GM08714 (cell line): Measurements from ENCODE around the gene LCTL.
"Not testable (repeated sequence)": the region's sequence is repeated elsewhere in the genome, so short reads cannot be mapped to it uniquely, and the experiment has no call there.

Experiments used
- H3K4me3 ChIP-seq: fragments of 200-500 bp; sonication (Bioruptor generic); 2 replicates; pipeline ENCODE4 v1.5.1; 2014; ENCODE audit warnings: mild to moderate bottlenecking, low read length, inconsistent platforms
- ZNF274 ChIP-seq: IDR thresholded peaks from 2 replicates; pipeline ENCODE4 v1.6.1; 2012; ENCODE audit warnings: mild to moderate bottlenecking, low read depth, low read length

Gene LCTL

DNA sequence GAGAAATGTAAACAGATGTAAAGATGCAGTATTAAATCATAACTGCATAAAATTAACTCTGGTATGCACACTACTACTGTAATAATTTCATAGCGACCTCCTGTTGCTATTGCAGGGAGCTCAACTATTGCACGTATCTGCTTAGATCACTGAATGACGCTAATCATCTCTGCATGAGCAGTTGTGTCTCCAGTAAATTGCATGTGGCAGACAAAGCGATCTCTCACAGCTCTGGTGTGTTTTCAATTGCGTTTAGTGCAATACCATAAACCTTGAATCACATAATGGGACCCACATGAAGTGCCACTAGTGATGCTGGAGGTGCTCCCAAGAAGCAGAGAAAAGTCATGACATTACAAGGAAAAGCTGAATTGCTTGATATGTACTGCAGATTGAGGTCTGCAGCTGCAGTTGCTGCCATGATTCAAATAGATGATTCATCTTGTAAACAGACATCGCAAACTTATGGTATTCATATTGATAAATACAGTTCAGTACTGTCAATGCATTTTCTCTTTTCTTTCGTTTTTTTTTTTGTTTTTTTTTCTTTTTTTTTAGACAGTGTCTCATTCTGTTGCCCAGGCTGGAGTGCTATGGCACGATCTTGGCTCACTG, 30.2 kb upstream of the LCTL start:
- H3K4me3 ChIP-seq: no peak overlapping the region
- no peak for TF ChIP-seq ZNF274

DNA sequence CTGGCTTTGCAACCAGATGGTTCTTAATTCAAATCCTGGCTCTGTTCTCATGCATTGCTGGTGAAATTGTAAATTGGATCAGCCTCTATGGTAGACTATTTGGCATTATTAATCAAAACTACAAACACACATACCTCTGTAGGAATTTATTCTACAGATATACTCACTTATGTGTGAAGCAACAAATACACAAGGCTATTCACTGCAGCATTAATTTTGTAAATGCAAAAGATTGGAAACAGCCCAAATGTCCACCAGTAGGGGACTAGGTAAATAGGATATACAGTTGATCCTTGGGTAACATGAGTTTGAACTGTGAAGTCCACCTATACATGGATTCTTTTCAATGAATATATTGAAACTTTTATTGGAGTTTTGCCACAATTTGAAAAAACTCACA, 29.5 kb upstream of the LCTL start:
- TF ChIP-seq ZNF274: no peak

DNA sequence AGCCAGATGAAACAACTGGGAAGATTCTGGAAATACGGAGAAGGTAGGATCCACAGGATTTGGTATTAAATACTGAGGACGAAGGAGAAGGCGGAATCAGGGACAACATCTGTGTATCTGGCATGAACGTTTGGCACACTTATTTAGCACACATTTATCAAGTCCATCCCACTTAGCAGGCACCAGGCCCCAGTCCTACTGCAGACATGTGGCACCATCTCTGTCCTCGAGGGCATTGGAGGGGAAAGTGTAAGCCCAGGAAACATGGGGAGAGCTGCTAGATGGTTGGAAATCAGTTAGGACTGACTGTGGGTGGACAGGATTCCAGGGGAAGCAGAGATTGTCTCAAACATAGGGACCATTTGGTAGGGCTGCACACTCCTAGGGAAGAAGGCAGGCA, 29.0 kb upstream of the LCTL start:
- TF ChIP-seq ZNF274: no peak
- H3K4me3 ChIP-seq: no peak overlapping the region

More for the DNA sequence above, 29.5 kb upstream of the LCTL start:
- H3K4me3 ChIP-seq: no peak overlapping the region

DNA sequence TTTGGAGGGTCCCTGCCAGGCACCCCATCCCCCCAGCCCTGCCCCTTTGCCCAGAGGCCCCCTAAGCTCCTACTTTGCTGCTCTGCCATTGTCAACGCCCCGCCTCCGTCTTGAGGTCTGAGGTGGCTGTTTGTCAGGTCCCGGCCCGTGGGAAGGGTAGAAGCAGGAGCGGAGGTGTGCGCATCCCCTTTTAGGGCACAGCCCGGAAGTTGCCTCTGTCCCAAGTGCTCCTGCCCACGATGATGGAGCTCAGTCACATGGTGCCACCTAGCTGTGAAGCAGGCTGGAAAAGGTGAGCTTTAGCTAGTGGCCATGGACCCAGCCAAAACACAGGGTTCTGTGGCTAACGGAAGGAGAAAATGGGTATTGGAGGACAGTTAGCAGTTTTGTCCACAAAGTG, 28.5 kb upstream of the LCTL start:
- TF ChIP-seq ZNF274: no peak
- no peak overlapping the region for H3K4me3 ChIP-seq

DNA sequence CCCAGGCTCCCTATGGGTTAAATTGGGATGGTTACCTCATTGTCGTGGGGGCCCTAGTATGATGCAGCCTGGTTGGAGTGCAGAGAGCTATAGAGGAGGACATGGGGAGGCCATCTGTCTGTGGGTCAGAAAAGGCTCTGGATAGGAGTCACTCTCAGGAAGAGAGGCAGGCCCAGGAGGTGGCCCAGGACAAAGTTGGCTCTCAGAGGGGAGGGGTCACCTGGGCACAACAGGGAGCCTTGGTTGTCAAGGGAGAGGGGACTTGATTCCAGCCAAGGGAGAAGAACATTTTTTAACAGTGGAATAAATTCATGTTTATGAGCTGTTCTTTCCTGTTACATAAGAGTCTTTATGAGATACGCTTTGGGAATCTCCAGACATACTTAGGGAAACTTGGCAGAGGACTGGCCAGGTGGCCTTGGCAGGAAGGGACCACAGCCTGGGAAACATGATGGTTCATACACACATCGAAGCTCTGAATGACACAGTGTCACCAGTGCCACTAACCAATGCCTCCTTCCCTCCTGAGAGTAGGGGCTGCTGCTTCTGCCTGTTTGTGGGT, 27.5 kb upstream of the LCTL start:
- TF ChIP-seq ZNF274: no peak
- H3K4me3 ChIP-seq: no peak overlapping the region

DNA sequence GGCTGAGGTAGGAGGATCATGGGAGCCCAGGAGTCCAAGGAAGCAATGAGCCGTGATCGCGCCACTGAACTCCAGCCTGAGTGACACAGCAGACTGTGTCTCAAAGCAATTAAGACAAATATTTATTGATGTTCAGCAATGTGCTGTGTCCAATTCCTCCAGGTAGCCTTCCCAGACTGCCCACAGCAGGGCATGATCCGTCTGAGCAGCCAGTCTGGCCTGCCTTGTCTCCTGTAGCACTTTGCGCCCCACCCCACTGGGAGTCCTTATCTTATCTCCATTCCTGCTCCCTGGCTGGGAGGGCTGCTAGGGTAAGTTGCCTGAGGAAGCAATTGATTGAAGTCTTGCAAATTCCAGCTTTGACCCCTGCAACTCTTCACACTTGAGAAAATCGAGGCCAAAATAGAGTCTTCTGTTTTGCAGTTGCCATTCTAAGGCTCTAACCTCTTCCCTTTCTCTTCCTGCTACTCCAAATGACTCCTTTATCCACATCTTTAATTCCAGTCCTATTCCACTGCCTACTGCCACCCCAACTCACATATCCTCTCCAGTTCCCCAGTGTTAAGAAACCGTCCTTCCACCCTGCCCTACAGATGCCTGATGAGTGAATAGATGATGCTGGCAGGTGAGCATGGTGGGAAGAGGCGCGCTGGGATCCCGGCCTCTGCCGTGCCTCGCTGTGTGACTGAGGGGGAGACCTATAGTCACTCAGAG, 26.9 kb upstream of the LCTL start:
- TF ChIP-seq ZNF274: no peak
- no peak overlapping the region for H3K4me3 ChIP-seq

DNA sequence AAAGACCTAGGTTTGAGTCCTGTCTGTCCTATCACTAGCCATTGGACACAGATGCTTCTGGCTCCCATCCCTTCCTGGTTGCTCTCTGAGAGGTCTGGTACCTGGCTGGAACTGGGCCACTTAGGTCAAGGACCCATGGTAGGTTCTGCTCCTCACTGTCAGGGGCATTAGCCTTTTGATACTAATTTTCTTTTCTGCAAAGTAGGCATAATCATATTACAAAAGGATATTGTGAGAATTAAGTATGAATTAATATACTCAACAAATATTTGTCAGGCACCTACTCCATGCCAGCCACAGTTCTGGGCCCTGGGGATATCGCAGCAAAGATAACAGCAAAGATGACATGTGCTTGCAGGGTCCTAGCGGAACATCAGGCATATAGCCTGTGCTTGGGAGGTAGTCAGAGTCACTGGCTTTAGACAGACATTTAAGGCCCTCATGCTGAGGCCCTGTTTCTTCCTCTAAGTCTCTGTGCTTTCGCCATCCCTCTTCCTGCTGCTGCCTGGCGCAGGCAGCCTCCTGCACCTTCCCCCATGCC, 25.6 kb upstream of the LCTL start:
- no peak overlapping the region for H3K4me3 ChIP-seq
- no peak for TF ChIP-seq ZNF274

DNA sequence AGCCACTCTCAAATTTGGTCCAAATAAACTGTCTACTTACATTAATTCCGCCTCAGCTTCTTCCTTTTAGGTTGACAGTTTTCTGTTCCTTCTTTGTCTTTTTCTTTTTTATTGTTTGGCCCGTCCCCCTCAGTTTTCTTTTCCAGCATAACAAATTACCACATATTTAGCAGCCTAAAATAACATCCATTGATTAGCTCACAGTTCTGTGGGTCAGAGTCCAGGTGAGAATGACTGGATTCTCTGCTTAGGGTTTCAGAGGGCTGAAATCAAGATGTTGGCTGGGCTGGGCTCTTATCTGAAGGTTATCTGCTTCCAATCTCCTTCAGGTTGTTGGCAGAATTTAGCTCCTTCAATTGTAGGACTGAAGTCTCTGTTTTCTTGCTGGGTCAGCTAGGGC, 24.6 kb upstream of the LCTL start:
- H3K4me3 ChIP-seq: no peak overlapping the region
- TF ChIP-seq ZNF274: no peak

DNA sequence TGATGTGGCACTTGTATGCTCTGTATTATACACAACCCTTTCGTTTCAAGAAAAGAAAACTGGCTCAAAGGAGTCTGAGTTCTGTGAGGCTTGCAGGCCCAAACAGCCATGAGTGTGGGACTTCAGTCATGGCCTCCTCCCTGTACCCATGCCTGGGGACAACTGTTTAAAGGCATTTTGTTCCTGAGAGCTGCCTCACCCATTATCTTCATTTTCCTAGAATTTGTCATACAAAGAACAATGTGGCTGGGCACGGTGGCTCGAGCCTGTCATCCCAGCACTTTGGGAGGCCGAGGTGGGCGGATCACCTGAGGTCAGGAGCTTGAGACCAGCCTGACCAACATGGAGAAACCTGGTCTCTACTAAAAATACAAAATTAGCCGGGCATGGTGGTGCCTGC, 23.6 kb upstream of the LCTL start:
- not testable (repeated sequence) for H3K4me3 ChIP-seq

DNA sequence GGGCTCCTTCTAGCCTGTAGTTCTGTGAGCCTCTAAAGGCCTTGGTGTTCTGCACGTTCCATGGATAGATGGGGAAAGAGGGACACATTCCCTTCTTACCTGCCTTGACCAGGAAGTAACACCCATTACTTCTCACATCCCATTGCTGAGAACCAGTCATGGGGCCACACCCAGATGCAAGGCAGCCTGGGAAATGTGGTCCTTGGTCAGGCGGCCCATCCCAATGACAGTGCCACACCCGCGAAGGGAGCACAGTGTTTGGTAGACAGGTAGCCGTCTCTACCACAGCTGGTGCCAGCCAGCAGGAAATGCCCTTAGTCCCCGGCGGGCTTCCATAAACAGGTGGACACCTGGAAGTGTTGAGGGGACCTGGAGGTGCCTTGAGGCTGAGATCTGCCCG, 23.2 kb upstream of the LCTL start:
- no peak overlapping the region for H3K4me3 ChIP-seq
- TF ChIP-seq ZNF274: no peak

DNA sequence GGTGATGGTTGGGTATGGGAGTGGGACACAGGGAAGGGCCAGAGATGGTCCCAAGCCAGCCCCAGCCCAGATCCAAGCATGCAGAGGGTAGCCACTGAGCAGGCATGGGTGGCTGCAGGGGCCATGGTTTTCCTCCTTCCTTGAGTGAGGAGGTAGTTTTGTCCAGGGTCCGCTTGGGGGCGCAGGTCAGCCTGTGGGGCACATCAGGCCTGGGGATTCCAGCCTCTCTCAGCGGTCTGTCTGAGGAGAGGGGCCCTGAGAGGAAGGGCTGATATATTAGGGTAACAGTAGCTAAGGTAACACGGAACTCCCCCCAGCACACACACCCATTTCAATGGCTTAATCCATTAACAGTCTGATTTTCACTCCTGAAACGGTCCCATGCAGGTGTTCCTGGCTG, 22.7 kb upstream of the LCTL start:
- no peak for TF ChIP-seq ZNF274
- no peak overlapping the region for H3K4me3 ChIP-seq

DNA sequence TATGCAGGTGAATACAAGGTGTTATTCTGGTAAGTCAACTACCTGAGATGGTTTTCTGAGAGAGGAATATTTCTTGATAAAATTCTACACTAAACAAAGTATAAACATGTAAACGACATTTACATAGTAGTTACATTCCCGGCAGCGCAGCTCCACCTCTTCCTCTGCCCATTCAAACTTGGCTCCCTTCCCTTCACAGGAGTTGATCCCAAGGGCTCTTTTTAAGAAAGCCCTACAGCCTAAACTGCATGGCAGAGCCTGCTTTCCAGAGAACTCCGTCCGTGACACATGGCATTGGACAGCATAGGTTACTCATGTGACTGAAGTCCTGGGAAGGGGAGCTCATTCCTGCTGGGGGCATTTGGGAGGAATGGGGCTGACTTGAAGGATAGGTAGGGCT, 22.0 kb upstream of the LCTL start:
- no peak for TF ChIP-seq ZNF274
- no peak overlapping the region for H3K4me3 ChIP-seq

DNA sequence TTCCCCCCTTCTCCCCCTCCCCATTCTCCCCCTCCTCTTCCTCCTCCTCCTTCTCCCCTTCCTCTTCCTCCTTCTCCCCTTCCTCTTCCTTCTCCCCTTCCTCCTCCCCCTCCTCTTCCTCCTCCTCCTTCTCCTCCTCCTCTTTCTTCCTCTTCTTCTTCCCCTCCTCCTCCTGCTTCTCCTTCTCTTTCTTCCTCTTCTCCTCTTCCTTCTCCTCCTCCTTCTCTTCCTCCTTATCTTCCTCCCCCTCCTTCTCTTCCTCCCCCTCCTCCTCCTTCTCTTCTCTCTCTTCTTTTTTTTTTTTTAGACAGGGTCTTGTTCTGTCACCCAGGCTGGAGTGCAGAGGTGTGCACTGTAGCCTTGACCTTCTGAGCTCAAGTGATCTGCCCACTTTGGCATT, 21.2 kb upstream of the LCTL start:
- H3K4me3 ChIP-seq: no peak overlapping the region
- TF ChIP-seq ZNF274: no peak

DNA sequence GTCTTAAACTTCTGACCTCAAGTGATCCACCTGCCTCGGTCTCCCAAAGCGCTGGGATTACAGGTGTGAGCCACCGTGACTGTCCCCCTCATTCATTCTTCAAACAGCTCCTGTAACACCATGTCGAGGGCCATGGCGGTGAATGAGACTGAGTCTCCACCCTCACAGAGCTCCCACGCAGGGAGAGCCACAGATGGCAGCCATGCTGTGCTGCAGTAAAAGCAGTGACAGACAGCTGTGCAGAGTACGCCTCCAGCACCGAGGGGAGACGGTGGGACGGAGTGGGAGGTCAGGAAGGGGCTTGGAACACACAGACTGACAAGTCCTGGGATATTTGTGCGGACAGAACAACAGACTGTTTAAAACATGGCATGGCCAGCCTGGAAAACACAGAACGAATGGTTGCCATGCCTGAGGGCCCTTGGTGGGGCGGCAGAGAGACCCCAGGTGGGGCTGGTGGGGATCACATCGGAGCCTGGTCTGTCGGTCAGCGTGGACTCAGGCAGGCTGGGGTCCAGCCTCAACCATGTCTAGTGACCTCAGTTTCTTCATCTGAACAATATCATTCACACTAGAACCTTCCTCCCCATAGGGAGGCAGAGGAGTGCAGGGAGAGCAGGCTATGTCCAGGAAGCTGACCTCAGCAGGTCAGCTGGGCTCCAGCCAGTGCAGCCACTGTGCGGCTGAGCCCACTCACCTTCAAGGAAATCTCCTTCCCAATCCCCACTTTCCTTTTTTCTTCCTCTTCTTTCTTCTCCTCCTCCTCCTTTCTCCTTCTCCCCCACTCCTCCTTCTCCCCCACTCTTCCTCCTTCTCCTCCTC, 20.6 kb upstream of the LCTL start:
- no peak overlapping the region for H3K4me3 ChIP-seq
- no peak for TF ChIP-seq ZNF274

DNA sequence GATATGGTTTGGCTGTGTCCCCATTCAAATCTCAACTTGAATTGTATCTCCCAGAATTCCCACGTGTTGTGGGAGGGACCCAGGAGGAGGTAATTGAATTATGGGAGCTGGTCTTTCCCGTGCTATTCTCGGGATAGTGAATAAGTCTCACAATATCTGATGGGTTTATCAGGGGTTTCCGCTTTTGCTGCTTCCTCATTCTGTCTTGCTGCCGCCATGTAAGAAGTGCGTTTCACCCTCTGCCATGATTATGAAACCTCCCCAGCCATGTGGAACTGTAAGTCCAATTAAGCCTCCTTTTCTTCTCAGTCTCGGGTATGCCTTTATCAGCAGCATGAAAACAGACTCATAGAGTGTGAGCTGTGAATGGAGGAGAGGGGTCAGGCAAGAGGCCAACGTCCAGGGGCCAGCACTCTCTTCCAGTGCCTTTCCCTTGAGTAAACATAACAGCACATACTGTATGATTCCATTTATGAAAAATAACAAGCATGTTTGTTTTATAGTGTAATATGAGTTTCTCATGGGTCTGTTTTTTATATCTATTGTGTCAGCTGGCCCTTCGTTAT, 16.3 kb upstream of the LCTL start:
- H3K4me3 ChIP-seq: no peak overlapping the region
- TF ChIP-seq ZNF274: no peak
